Caki2 (cell line): Measurements from ENCODE around the gene ACRV1. TPM values are rescaled to one million over a fixed set of nuclear protein-coding genes. Genes with fewer than 3 reads are reported as not detected.
"Not testable (repeated sequence)": the region's sequence is repeated elsewhere in the genome, so short reads cannot be mapped to it uniquely, and the experiment has no call there.

Experiments used
- DNase-seq: peaks from one replicate; pipeline ENCODE4 v3.0.0-alpha.2; 2015; ENCODE audit warnings: low read depth
- in situ Hi-C: cut with HindIII; loops from 2 replicates; pipeline ENCODE4 v1.10.0; 2016; ENCODE audit warnings: low sequenced_read_pairs, low pct_unique_long_range_greater_than_20kb, mixed read lengths
- total RNA-seq: library from RNA; depleted of rRNA; stranded (reverse); fragments of >200 nt; shearing (Covaris generic); gene quantifications from 2 replicates; pipeline ENCODE4 v1.2.3, GENCODE V29; 2014; ENCODE audit warnings: low replicate concordance; rRNA removed

The ACRV1 gene
- not detected in 2 replicates for total RNA-seq

GRCh38 chr11:125680747-125681146 is at the start of gene ACRV1:
ACRV1 (minus strand) TSS chr11:125680847; CDS start chr11:125680780, 67 bp downstream.
- in situ Hi-C loops: no loop called here

GRCh38 chr11:125728969-125729368 is 48.3 kb upstream of the ACRV1 start:
- in situ Hi-C loops: no loop called here

More at GRCh38 chr11:125680747-125681146, at the start of gene ACRV1:
- DNase-seq: no peak

GRCh38 chr11:125724125-125724524 is 43.5 kb upstream of the ACRV1 start:
- DNase-seq: no peak
- in situ Hi-C loops: no loop called here

More at GRCh38 chr11:125728969-125729368, 48.3 kb upstream of the ACRV1 start:
- DNase-seq: no peak

GRCh38 chr11:125720781-125721180 is 40.1 kb upstream of the ACRV1 start:
- no peak for DNase-seq
- in situ Hi-C loops: no loop called here

GRCh38 chr11:125704686-125705085 is 24.0 kb upstream of the ACRV1 start:
- in situ Hi-C loops, DNase-seq: not testable (repeated sequence)

GRCh38 chr11:125701858-125702621 is 21.4 kb upstream of the ACRV1 start:
- DNase-seq: no peak
- in situ Hi-C loops: no loop called here

- in situ Hi-C loops: no loop called here
- DNase-seq: no peak
Observed at GRCh38 chr11:125701018-125701610, 20.5 kb upstream of the ACRV1 start.

GRCh38 chr11:125694951-125695350 is 14.3 kb upstream of the ACRV1 start:
- in situ Hi-C loops: no loop called here
- no peak for DNase-seq

- in situ Hi-C loops: no loop called here
- DNase-seq: no peak
Observed at GRCh38 chr11:125692887-125693286, 12.2 kb upstream of the ACRV1 start.

- in situ Hi-C loops: no loop called here
- DNase-seq: no peak
Observed at GRCh38 chr11:125690006-125690405, 9.4 kb upstream of the ACRV1 start.

GRCh38 chr11:125689274-125689859 is 8.7 kb upstream of the ACRV1 start:
- in situ Hi-C loops: no loop called here
- no peak for DNase-seq

GRCh38 chr11:125688632-125689031 is 8.0 kb upstream of the ACRV1 start:
- in situ Hi-C loops: no loop called here
- no peak for DNase-seq

- in situ Hi-C loops: no loop called here
- no peak for DNase-seq
Observed at GRCh38 chr11:125688066-125688465, 7.4 kb upstream of the ACRV1 start.

- in situ Hi-C loops: no loop called here
- no peak for DNase-seq
Observed at GRCh38 chr11:125685228-125685627, 4.6 kb upstream of the ACRV1 start.

- in situ Hi-C loops: no loop called here
- no peak for DNase-seq
Observed at GRCh38 chr11:125679837-125680236, 810 bp downstream of the ACRV1 start.

GRCh38 chr11:125679397-125679796 is 1.2 kb downstream of the ACRV1 start:
- DNase-seq: no peak
- in situ Hi-C loops: no loop called here

GRCh38 chr11:125675196-125675595 is 5.5 kb downstream of the ACRV1 start:
- in situ Hi-C loops: no loop called here
- no peak for DNase-seq

GRCh38 chr11:125674210-125674609 is 6.4 kb downstream of the ACRV1 start:
- in situ Hi-C loops: no loop called here
- no peak for DNase-seq

GRCh38 chr11:125671561-125671960 is 9.1 kb downstream of the ACRV1 start:
- DNase-seq: no peak
- in situ Hi-C loops: no loop called here
